Immature natural killer cell (primary cell): ENCODE data around the gene SLC22A23. TPM values are rescaled to one million over a fixed set of nuclear protein-coding genes. Genes with fewer than 3 reads are reported as not detected.

Source experiments
- DNase-seq, 3 donors: peaks; one replicate each; pipeline ENCODE4 v3.0.0; 2022; ENCODE audit warnings: mixed read lengths in 1 of 3
- H3K27ac Mint-ChIP-seq, 6 donors: one replicate each; pipeline ENCODE4 v1.8.0; 2020; ENCODE audit warnings: mixed read lengths in 6 of 6, mild to moderate bottlenecking in 5 of 6, inconsistent platforms in 4 of 6, moderate library complexity in 3 of 6
- H3K27me3 Mint-ChIP-seq, 3 donors: one replicate each; pipeline ENCODE4 v1.8.0; 2020 to 2021; ENCODE audit warnings: low read depth in 3 of 3, mild to moderate bottlenecking in 3 of 3, mixed read lengths in 3 of 3, moderate library complexity in 3 of 3, inconsistent platforms in 1 of 3
- H3K36me3 Mint-ChIP-seq, 3 donors: one replicate each; pipeline ENCODE4 v1.8.0; 2020; ENCODE audit warnings: mixed read lengths in 3 of 3, inconsistent platforms in 2 of 3, mild to moderate bottlenecking in 2 of 3
- H3K4me1 Mint-ChIP-seq, 2 donors: one replicate each; pipeline ENCODE4 v1.8.0; 2020; ENCODE audit warnings: inconsistent platforms in 2 of 2, mild to moderate bottlenecking in 2 of 2, mixed read lengths in 2 of 2, moderate library complexity in 1 of 2
- H3K4me3 Mint-ChIP-seq, 5 donors: one replicate each; pipeline ENCODE4 v1.8.0; 2020; ENCODE audit warnings: mild to moderate bottlenecking in 5 of 5, mixed read lengths in 5 of 5, inconsistent platforms in 3 of 5, moderate library complexity in 3 of 5
- H3K9me3 Mint-ChIP-seq, 6 donors: one replicate each; pipeline ENCODE4 v1.8.0; 2020; ENCODE audit warnings: mild to moderate bottlenecking in 6 of 6, mixed read lengths in 6 of 6, inconsistent platforms in 4 of 6, moderate library complexity in 3 of 6
- polyA plus RNA-seq, 3 donors: library from polyadenylated mRNA; unstranded; fragments of 300-500 nt; fragmentation: Illumina TruSeq; gene quantifications; one replicate each; pipeline ENCODE4 v1.2.3, GENCODE V29; 2021

SLC22A23 gene
- polyA plus RNA-seq, 3 donors from 2014 or later = 0.14 to 0.21 TPM; not detected in 1

DNA sequence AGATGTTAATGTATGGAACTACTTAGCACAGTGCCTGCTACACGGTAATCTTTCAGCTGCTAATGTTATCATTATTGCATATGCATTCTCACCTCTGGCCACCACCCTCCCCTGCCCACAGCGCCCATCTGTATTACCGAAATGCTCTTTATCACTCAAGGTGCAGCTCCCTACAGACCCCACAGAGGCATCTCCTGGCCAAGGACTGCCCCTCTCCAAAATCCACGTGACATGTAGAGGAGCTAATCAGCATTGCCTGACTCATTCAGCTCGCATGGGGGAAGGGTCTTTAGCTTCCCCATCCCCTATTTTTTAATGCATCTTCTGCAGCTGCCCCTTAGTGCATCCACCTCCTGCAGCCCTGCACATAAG is 41.8 kb downstream of the SLC22A23 start:
- Mint-ChIP-seq H3K27ac (no peak overlapping the region), H3K36me3 (no peaks in the 10 kb centered on the region)
- DNase-seq = no peak

GRCh38 chr6:3414327-3415081 is 42.3 kb downstream of the SLC22A23 start:
- H3K9me3 Mint-ChIP-seq = no peaks in the 10 kb centered on the region
- no peak overlapping the region for H3K27ac Mint-ChIP-seq
- DNase-seq = no peak
- no peak overlapping the region for H3K4me3 Mint-ChIP-seq
- H3K4me1 Mint-ChIP-seq = no peaks in the 10 kb centered on the region
- peaks cover 2 to 4% (median 3%) of the 10 kb centered on the region in 3 donors for H3K27me3 Mint-ChIP-seq
- no peaks in the 10 kb centered on the region for H3K36me3 Mint-ChIP-seq

More for the DNA sequence above, 41.8 kb downstream of the SLC22A23 start:
- no peak overlapping the region for H3K4me3 Mint-ChIP-seq
- no peaks in the 10 kb centered on the region for H3K4me1 Mint-ChIP-seq
- peaks cover 2 to 4% (median 3%) of the 10 kb centered on the region in 3 donors for H3K27me3 Mint-ChIP-seq
- no peaks in the 10 kb centered on the region for H3K9me3 Mint-ChIP-seq

DNA sequence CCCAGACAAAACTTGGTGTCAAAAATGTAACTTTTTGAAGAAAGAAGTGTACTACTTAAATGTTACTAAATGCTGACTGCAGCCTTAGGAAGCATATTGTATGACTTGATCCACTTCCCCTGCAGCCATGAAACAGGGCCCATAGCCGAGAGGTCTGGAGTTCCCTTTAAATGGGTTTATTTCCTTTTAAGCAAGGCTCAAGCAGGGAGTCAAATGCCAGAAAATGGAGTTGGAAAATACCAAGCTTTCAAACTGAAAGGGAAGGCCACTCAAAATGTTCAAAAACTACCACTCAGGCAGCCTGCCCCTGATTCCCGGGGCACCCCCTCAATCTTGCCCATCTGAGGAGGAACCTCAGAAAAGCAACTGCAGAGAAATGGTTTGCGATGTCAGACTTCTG is 43.3 kb downstream of the SLC22A23 start:
- no peak for DNase-seq
- H3K4me1 Mint-ChIP-seq = no peaks in the 10 kb centered on the region
- H3K4me3 Mint-ChIP-seq = no peak overlapping the region
- H3K27ac Mint-ChIP-seq = no peak overlapping the region
- no peaks in the 10 kb centered on the region for H3K36me3 Mint-ChIP-seq
- no peaks in the 10 kb centered on the region for H3K9me3 Mint-ChIP-seq
- peaks cover 2 to 3% (median 3%) of the 10 kb centered on the region in 3 donors for H3K27me3 Mint-ChIP-seq

- DNase-seq = no peak
- Mint-ChIP-seq H3K4me3 (no peak overlapping the region), H3K4me1 (no peaks in the 10 kb centered on the region), H3K9me3 (no peaks in the 10 kb centered on the region), H3K27ac (no peak overlapping the region), H3K36me3 (no peaks in the 10 kb centered on the region), H3K27me3 (peaks cover 2 to 3% (median 3%) of the 10 kb centered on the region in 3 donors)
These were observed 43.9 kb downstream of the SLC22A23 start for GRCh38 chr6:3412779-3413500.

DNA sequence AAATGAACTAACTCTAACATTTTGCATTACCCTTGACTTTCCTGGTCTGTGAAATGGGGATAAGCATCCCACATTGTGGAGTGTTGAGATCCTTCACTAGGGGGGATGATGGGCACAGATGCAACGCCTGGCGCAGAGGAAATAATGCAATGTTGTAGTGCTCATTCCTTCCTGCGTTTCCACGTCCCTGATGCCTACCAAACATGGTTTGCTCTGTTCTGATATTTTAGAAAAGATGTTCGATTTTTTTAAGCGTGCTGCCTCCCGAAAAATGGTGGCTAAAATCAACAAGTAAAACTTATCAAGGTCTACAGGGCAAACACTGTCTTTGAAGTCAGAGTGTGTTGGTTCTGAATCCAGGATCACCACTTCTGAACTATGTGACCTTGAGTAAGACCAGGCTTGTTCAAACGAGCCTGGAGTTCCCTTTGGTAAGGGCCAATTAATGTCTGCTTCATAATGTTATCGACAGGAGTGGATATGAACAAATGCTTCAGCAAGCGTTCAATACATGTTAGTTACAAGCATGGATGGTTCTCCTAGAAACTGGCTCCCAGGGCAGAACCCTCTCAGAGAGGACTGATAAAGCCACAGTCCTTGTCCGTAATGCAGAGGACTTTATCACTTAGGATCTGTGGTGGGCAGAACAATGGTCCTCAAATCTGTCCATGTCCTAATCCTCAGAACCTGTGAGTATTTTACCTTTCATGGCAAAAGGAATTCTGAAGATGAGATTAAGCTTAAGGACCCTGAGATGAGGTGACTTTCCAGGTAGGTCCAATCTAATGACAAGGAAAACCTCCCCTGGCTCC is 44.7 kb downstream of the SLC22A23 start:
- DNase-seq = no peak
- H3K36me3 Mint-ChIP-seq = no peaks in the 10 kb centered on the region
- H3K4me3 Mint-ChIP-seq = no peak overlapping the region
- H3K9me3 Mint-ChIP-seq = no peaks in the 10 kb centered on the region
- H3K27me3 Mint-ChIP-seq = peaks cover 3 to 4% (median 3%) of the 10 kb centered on the region in 3 donors
- H3K27ac Mint-ChIP-seq = no peak overlapping the region
- H3K4me1 Mint-ChIP-seq = no peaks in the 10 kb centered on the region

DNA sequence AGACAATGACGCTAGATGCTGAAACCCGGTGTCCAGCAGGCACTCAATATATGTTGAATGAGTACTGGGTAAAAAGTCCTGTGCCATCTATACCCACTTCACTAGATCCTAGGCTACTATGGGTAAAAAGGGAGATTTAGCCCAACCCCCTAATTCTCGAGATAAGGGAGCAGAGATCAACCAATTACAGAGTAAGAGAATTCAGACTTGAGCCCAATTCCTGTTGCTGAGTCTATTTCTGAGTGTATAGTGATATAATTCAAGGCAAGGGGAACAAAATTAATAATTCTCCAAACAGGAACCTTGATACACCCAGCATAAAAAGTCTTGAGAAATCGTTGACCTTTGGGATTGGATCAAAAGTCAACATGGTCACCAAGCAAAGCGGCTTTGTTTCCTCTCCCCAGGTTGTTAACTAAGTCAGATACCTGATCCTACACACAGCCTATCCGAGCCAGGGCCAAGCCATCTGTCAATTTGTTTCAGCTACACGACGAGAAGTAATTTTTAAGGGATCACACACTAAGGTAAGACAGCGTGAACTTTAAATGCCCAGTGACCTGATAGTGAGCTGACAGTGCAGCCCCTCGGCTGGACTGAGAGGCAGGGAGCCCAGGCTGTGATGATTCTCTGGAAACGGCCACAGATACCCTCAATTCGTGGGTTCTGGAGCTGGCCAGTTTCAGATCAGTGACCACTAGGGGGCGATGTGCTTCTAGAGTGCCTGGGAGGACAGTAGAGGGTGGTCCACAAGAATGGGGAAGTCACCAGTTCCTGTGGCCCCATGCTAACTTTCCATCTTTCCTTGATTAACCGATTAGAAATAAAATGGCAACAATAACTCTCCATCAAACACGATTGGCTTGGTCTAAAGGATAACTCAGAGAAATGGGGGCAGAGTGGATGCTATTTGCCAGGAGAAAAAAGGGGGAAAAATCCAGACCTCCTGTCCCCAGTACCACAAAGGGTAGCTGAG is 46.2 kb downstream of the SLC22A23 start:
- no peaks in the 10 kb centered on the region for H3K36me3 Mint-ChIP-seq
- H3K27ac Mint-ChIP-seq = no peak overlapping the region
- no peak overlapping the region for H3K4me3 Mint-ChIP-seq
- H3K4me1 Mint-ChIP-seq = no peaks in the 10 kb centered on the region
- peak; percentile 1 to 14 (median 8) for DNase-seq
- H3K9me3 Mint-ChIP-seq = no peaks in the 10 kb centered on the region
- peaks cover 2 to 4% (median 3%) of the 10 kb centered on the region in 3 donors for H3K27me3 Mint-ChIP-seq

- DNase-seq = no peak
- Mint-ChIP-seq H3K4me1 (no peaks in the 10 kb centered on the region), H3K4me3 (no peak overlapping the region), H3K27me3 (peaks cover 2 to 4% (median 2%) of the 10 kb centered on the region in 3 donors), H3K9me3 (no peaks in the 10 kb centered on the region), H3K36me3 (no peaks in the 10 kb centered on the region), H3K27ac (no peak overlapping the region)
These were observed 47.0 kb downstream of the SLC22A23 start for GRCh38 chr6:3409699-3410384.

DNA sequence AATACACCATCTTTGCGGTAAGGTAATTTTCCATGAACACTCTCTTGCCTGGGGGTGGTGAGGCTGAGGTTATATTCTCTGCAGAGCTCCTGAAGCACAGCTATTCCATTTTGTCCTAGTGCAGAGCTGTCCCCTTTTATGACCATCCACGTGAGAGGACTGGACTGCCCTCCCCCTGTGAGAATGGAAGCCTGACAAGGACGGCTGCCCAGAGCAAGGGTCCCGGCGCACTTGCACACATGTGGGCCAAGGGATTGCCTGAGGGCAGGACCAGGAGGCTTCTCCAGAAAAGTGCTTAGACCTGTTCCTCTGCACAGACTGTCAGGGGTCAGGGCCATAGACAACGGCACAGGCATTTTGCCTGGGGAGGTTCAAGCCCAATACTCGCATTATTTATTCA is 48.2 kb downstream of the SLC22A23 start:
- H3K27ac Mint-ChIP-seq = no peak overlapping the region
- H3K27me3 Mint-ChIP-seq = peaks cover 0 to 4% (median 2%) of the 10 kb centered on the region in 3 donors
- H3K9me3 Mint-ChIP-seq = no peaks in the 10 kb centered on the region
- H3K4me3 Mint-ChIP-seq = no peak overlapping the region
- H3K36me3 Mint-ChIP-seq = no peaks in the 10 kb centered on the region
- H3K4me1 Mint-ChIP-seq = no peaks in the 10 kb centered on the region
- DNase-seq = no peak

GRCh38 chr6:3407840-3408239 is 49.0 kb downstream of the SLC22A23 start:
- no peaks in the 10 kb centered on the region for H3K4me1 Mint-ChIP-seq
- no peak for DNase-seq
- H3K36me3 Mint-ChIP-seq = no peaks in the 10 kb centered on the region
- H3K4me3 Mint-ChIP-seq = no peak overlapping the region
- no peak overlapping the region for H3K27ac Mint-ChIP-seq
- H3K27me3 Mint-ChIP-seq = peaks cover 0 to 4% (median 2%) of the 10 kb centered on the region in 3 donors
- no peaks in the 10 kb centered on the region for H3K9me3 Mint-ChIP-seq

GRCh38 chr6:3406891-3407809 is 49.7 kb downstream of the SLC22A23 start:
- H3K9me3 Mint-ChIP-seq = no peaks in the 10 kb centered on the region
- no peak overlapping the region for H3K27ac Mint-ChIP-seq
- no peak overlapping the region for H3K4me3 Mint-ChIP-seq
- no peaks in the 10 kb centered on the region for H3K36me3 Mint-ChIP-seq
- no peaks in the 10 kb centered on the region for H3K4me1 Mint-ChIP-seq
- H3K27me3 Mint-ChIP-seq = peaks cover 0 to 4% (median 2%) of the 10 kb centered on the region in 3 donors
- no peak for DNase-seq

- peaks cover 0 to 4% (median 3%) of the 10 kb centered on the region in 3 donors for H3K27me3 Mint-ChIP-seq
- no peaks in the 10 kb centered on the region for H3K36me3 Mint-ChIP-seq
- no peak overlapping the region for H3K27ac Mint-ChIP-seq
These were observed 50.5 kb downstream of the SLC22A23 start for GRCh38 chr6:3406362-3406821.

GRCh38 chr6:3405679-3406078 is 51.2 kb downstream of the SLC22A23 start:
- H3K4me1 Mint-ChIP-seq = no peaks in the 10 kb centered on the region
- H3K4me3 Mint-ChIP-seq = no peak overlapping the region
- no peaks in the 10 kb centered on the region for H3K9me3 Mint-ChIP-seq
- DNase-seq = no peak
- H3K27ac Mint-ChIP-seq = no peak overlapping the region
- peaks cover 0 to 3% (median 2%) of the 10 kb centered on the region in 3 donors for H3K27me3 Mint-ChIP-seq
- H3K36me3 Mint-ChIP-seq = no peaks in the 10 kb centered on the region

More at GRCh38 chr6:3406362-3406821, 50.5 kb downstream of the SLC22A23 start:
- H3K4me1 Mint-ChIP-seq = no peaks in the 10 kb centered on the region
- H3K4me3 Mint-ChIP-seq = no peak overlapping the region
- no peak for DNase-seq
- H3K9me3 Mint-ChIP-seq = no peaks in the 10 kb centered on the region
